Gastroesophageal sphincter (tissue), 3 donors: ENCODE data around the gene ARAP3.

Source experiments
- CTCF ChIP-seq, 4 experiments: fragments of 200-600 bp in 2 of 4; fragments of 450-650 bp in 2 of 4; sonication (generic) in 1 of 4; IDR thresholded peaks; one replicate each; pipeline ENCODE4 v1.5.1; 2017 to 2019; ENCODE audit warnings: antibody characterized with exemption in 4 of 4, mild to moderate bottlenecking in 2 of 4, moderate library complexity in 2 of 4
- EP300 ChIP-seq: sonication (generic); formaldehyde crosslinking; IDR thresholded peaks from one replicate; pipeline ENCODE4 v1.6.1; 2017; ENCODE audit warnings: antibody characterized with exemption, mild to moderate bottlenecking
- POLR2A ChIP-seq, 2 donors: fragments of 450-650 bp; IDR thresholded peaks; one replicate each; pipeline ENCODE4 v1.6.1; 2017; ENCODE audit warnings: antibody characterized with exemption in 2 of 2, mild to moderate bottlenecking in 2 of 2, moderate library complexity in 1 of 2
- POLR2AphosphoS5 ChIP-seq: sonication (generic); formaldehyde crosslinking; IDR thresholded peaks from one replicate; pipeline ENCODE4 v1.6.1; 2017; ENCODE audit warnings: antibody characterized with exemption

GRCh38 chr5:141685591-141685990 lies 3.6 kb upstream of the ARAP3 start:
- no peak for TF ChIP-seq CTCF (IDR thresholded peaks at IDR 0.05)
- TF ChIP-seq POLR2A (IDR thresholded peaks at IDR 0.05), result no peak
- TF ChIP-seq EP300, result no peak
- no peak for TF ChIP-seq POLR2AphosphoS5
